ENCODE data around the gene MIR17HG.

Gene MIR17HG

DNA sequence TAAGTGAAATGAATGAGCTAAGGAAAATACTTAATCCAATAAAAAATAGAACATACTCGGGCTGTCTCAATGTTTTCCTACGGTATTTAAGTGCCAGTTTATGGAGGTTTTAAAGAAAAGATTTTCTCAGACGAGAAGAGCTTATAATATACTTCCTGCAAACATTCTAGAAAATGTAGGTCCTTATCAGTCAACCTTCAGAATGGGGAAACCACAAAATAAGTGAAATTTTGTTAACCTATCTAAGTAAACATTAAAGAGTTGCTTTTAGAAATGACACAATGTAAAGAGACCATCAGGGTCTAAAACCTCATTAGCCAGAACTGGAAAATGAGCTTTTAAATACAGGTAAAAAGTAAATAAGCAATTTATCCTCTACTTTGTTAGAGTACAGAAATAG lies 12.1 kb downstream of the MIR17HG start:
- in situ Hi-C loops (cut with MboI; ENCODE audit: low pct_unique_long_range_greater_than_20kb, low sequenced_read_pairs): no loop called here

DNA sequence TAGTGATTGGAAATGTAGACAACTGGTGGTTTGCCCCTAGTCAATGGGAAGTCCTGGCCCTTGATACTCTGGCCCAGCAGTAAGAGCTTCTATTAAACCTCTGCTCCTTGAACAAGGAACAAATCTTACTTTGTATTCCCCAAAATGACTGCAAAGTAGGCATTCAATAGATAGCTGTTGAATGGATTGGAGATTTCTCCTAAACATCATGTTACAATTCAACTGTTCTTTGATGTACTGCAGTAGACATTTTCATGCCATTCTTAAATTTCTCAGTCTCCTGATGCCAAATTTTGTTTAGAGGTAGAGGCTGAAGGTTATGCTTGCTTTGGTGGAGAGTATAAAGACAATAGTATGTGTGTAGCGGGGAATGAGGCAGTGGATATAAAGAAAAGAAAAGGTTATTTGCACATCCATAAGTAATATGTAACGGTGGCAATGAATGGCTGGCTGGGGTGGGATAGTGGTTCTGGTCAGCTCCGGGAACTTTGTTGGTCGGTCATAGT lies 12.8 kb downstream of the MIR17HG start:
- DNase-seq: no peak
- in situ Hi-C loops (cut with MboI; ENCODE audit: low pct_unique_long_range_greater_than_20kb, low sequenced_read_pairs): no loop called here

More for the DNA sequence above, 12.1 kb downstream of the MIR17HG start:
- no peak for DNase-seq

DNA sequence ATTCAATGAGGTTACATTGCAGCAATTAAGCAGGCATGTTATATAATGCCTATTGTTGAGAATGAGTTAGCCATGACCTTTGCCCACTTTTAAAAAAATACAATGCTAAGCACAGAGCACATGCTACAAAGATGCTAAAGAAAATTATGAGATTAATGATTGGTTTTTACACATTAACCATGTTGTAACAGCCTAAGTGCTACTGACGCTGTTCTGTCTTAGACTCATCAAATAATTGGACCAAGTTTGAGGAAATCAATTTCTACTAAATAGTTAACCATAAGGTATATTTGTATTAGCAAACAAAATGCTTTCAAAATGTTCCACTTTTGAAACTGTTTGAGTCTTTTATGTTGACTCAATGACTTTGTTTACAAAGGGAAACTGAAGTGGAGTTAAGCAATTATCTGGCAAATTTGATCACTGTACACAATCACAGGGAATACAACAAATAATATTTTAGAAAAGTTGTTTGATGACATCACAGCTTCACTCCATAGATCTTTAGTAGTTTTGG lies 14.3 kb downstream of the MIR17HG start:
- in situ Hi-C loops (cut with MboI; ENCODE audit: low pct_unique_long_range_greater_than_20kb, low sequenced_read_pairs): no loop called here
- no peak for DNase-seq

DNA sequence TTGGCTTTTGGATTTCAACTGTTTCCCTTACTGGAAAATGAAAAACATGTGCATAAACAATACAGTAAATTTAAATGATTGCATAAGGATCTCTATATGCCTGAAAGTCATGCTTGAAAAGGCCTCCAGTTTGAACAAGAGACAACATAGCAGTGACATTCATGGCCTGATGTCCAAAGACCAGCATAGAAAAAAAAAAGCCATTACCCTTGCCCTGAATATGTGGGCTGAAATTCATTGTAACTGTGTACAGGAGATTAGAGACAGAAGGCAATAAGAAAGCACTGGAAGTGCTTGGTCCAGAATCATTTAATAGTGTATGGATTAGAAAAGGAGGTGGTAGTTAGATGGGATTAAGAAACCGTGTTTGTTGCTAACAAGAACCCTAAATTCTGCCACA lies 15.4 kb downstream of the MIR17HG start:
- DNase-seq: no peak
- in situ Hi-C loops (cut with MboI; ENCODE audit: low pct_unique_long_range_greater_than_20kb, low sequenced_read_pairs): no loop called here

DNA sequence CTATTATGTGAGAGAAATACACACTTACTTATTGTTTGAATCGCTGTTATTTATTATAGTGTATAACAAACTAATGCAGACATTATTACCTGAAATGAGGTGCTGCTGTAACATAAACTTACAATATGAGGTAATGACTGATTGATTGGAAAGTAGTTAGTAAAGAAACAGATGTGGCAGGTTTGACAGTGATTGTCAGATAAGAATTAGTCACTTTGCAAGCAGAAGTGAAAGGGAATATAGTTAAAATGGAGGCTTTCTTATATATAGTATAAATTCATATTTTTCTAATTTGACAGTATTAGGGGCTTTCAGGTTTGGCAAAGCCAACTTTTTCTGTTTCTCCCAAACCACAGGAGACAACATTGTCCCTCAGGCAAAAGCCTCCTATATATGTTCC lies 20.6 kb downstream of the MIR17HG start:
- DNase-seq: no peak
- in situ Hi-C loops (cut with MboI; ENCODE audit: low pct_unique_long_range_greater_than_20kb, low sequenced_read_pairs): no loop called here

DNA sequence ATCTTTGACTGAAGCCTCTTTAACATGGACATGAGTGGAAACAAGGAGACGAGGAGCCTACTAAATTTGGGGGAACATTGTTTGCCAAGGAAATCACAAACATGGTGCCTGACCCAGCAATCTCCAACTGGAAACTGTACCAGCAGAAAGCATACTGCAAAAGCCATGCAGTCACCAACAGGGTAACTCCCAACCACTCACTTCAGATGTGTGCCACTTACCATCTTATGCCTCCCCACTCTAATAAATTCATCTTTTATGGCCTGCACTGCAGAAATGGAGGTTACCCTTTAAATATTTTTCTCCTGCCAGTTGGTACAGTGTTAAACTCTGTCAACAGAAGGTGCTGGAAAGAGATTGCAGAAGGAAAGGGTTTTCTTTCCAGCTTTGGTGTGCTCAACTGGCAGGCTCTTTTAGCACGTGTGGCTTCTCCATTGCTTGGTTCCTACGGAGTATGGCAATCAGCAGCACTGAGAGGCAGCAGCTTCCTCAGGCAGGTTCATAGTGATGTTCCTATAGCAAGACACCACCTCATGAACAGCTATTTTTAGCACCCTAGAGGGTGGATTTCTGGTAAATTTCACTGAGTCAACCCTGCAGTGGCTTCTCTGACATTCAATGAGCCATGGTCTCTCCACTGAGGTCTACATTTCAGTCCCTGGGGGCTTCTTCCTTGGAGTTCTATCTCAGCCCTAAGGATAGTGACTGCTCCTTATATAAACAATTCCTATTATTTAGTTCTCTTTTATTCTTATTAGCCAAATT lies 21.4 kb downstream of the MIR17HG start:
- DNase-seq: no peak
- in situ Hi-C loops (cut with MboI; ENCODE audit: low pct_unique_long_range_greater_than_20kb, low sequenced_read_pairs): no loop called here

DNA sequence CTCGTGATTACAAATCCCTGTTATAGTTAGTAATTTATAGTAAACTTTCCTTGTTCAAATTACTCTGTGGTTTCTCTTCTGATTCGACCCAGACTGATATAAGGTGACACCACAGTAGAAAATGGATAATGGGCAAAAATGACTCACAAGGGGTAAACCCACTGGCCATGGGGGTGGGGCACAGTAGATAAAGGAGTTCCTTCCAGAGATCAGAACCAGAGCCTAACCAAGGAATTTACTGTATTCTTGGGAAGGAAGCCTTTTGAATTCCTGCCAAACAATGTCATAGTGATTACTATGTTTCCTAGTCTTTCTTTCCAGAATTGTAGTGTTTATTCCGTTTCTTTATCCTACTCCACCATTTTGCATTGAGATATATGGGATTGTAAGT lies 21.9 kb downstream of the MIR17HG start:
- no peak for DNase-seq
- in situ Hi-C loops (cut with MboI; ENCODE audit: low pct_unique_long_range_greater_than_20kb, low sequenced_read_pairs): no loop called here

DNA sequence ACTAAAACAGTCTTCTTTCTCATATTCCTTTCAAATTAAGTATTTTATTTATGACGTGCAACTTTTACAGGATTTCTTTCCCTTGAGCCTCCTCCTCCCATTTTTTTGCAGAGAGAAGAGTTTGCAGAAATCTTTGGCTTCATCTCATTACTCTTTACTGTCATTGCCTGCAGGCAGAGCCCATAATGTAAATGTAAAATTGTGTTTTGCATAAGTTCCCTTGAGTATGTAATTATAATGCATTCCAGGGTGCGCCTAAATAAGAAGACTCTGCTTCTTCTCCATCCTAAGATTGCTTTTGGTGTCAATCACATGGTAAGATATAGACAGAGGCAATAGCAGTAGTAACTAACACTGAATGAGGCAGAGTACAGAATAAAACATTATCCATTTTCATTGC lies 23.0 kb downstream of the MIR17HG start:
- in situ Hi-C loops (cut with MboI; ENCODE audit: low pct_unique_long_range_greater_than_20kb, low sequenced_read_pairs): no loop called here
- no peak for DNase-seq

DNA sequence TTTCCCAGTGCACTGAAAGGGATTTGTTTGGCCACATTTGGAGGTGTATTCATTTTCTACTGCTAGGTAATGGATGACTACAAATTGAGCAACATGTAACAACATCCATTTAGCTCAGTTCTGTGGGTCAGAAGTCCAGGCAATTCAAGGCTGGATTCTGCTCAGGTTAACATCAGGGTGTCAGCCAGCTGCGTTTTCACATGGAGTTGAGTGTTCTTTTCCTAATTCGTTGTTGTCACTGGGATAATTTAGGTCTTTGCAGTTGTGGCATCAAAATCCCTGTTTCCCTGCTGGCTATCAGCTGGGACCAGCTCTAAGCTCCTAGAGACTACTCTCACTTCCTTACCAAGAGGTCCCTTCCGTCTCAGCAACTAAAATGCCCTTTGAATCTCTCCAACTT lies 25.4 kb downstream of the MIR17HG start:
- no peak for DNase-seq
- in situ Hi-C loops (cut with MboI; ENCODE audit: low pct_unique_long_range_greater_than_20kb, low sequenced_read_pairs): no loop called here

DNA sequence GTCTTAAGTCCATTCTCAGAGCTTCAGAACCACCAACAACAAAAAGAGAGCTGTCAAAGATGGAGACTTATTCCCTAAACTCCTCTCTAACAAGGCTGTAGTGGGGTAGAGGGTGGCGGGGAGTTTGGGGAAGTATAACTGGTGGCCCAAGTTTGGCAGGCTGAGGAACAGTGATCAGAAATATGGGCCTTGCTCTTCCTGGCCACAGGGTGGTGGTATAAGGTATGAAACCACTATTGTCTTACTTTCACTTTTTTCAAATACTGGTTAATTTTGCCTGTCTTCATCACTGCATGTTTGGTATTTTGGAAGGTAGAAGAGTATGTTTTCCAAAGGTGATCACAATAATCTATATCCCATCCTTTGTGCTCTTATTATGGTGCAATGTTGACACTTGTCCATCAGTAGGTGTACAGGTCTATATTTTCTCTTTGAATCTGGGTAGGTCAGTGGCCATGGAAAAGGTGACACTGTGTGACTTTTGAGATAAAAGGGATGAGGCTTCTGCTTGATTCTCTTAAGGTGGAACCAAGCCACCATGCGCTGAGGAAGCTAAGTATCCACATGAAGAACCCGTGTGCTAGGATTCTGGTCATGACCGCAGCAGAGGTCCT lies 27.7 kb downstream of the MIR17HG start:
- in situ Hi-C loops (cut with MboI; ENCODE audit: low pct_unique_long_range_greater_than_20kb, low sequenced_read_pairs): no loop called here
- peak; percentile 64 for DNase-seq

DNA sequence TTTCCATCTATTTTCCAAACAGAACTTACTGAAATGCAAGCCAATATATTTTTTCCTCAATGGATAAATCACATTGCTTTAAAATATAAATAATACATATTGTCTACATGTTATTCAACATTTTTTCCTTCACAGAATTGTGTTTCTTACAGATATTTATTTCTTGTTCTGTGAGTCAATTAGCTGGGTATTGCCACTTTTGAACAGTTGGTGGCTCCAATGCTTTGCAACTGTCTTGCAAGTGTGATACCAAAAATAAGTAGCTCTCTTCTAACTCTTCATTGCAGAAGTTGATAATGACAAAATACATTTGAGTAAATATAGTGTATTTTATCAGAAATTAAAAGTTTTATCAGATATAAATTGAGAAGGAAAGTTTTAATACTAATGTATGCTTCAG lies 33.9 kb downstream of the MIR17HG start:
- in situ Hi-C loops (cut with MboI; ENCODE audit: low pct_unique_long_range_greater_than_20kb, low sequenced_read_pairs): no loop called here
- peak; percentile 51 for DNase-seq

DNA sequence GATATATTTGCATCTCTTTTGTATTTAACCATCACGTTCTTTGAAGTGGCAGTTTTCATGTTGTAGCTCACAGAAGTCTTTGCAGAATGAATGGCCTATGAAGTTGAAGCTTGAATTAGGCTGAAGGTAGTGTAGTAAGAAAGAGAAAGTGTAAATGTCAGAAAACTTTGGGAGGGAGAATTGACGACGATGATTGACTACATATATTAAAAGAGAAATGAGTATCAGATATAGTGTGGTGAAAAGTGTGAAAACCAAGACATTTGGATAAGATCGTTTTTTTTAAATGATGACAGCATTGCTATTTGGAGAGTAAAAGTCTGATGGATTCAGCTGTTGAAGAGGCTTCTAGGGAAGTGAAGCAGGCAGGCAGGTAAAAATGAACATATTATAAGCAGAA lies 36.3 kb downstream of the MIR17HG start:
- in situ Hi-C loops (cut with MboI; ENCODE audit: low pct_unique_long_range_greater_than_20kb, low sequenced_read_pairs): no loop called here
- no peak for DNase-seq

DNA sequence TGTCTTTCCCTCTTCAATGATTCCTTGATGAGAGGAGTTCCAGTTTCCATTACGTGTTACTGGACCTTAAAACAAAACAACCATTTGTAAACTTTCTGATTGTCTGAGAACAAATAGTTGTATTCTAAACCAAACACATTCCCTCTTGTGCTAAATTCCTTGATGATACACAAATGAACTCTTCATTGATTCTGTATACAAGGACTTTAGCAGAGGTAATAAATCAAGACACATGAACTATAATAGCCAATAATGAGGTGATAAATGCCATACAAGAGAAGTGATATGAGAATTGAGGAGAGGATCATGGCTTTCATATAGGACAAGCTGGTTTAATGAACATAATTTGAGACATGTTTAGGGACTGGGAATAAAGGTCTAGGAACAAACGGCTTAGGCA lies 37.4 kb downstream of the MIR17HG start:
- in situ Hi-C loops (cut with MboI; ENCODE audit: low pct_unique_long_range_greater_than_20kb, low sequenced_read_pairs): no loop called here
- no peak for DNase-seq

DNA sequence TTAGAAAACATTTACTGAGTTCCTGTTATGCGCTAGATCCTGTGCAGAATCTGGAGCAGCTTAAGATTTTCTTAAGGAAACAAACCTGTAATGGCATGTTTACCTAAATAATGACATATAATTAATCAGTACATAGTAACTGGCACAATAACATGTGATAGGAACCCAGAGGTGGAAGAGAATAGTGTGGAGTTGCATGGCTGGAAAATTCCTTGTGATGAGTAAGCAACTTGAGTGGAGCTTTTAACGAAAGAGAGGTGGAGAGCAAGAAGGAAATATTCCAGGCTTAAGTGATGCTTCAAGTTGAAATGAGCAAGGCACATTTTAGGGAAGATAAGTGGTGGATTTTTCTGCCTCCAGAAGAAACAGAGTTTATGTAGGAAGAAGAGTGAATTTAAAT lies 41.7 kb downstream of the MIR17HG start:
- in situ Hi-C loops (cut with MboI; ENCODE audit: low pct_unique_long_range_greater_than_20kb, low sequenced_read_pairs): no loop called here

DNA sequence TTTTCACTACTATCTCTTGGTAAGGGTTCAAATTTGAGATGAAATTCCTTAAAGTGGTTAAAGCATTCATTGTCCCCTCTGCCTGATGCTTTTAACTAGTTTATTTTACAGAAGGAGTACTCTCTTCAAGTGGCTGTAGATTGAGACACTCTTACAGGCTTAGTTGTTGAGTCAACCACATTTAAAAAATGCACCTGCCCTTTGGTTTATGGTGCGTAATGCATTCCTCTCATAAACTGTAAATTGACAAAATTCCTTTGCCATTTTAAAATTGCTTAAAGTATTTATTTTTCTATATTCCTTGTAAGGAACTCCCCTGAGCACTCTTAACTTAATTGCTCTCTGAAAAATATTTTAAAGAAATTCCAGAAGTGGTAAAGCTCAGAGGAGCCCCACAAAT lies 50.1 kb downstream of the MIR17HG start:
- no peak for DNase-seq
- in situ Hi-C loops (cut with MboI; ENCODE audit: low pct_unique_long_range_greater_than_20kb, low sequenced_read_pairs): no loop called here

More for the DNA sequence above, 41.7 kb downstream of the MIR17HG start:
- DNase-seq: no peak

DNA sequence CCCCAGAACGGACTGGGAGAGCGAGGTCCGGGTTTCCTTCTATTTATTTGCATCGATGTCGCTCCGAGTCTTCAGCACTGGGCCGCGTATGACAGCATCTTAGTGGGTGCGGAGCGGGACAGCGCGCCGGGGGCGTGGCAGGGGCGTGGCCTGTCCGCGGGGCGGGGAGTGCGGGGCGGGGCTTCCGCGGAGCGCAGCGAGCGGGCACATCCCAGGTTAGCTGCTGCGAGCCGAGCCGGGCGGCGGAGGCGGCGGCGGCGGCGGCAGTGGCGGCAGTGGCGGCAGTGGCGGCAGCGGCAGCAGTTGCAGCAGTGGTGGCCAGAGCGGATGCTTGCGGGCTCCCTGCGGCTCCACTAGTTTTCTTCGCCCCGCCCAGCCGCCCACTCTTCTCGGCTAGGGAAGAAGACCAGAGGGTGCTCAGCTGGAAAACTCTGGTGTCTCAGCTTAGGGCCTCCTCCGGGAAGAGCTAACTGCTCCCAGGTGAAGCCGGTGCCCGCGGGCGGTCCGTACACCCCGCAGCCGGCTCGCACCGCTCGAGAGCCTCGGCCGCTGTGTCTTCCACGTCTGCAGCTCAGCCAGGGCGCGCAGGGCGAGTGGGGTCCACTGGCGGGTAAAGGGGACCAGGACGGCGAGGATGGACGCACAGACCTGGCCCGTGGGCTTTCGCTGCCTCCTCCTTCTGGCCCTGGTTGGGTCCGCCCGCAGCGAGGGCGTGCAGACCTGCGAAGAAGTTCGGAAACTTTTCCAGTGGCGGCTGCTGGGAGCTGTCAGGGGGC lies 51.1 kb downstream of the MIR17HG start, which contains the start of gene GPC5:
GPC5 (plus strand) TSS at position 209 of the 776 bp plus-strand sequence.
- in situ Hi-C loops (cut with MboI; ENCODE audit: low pct_unique_long_range_greater_than_20kb, low sequenced_read_pairs): no loop called here
- DNase-seq: peak; percentile 69

DNA sequence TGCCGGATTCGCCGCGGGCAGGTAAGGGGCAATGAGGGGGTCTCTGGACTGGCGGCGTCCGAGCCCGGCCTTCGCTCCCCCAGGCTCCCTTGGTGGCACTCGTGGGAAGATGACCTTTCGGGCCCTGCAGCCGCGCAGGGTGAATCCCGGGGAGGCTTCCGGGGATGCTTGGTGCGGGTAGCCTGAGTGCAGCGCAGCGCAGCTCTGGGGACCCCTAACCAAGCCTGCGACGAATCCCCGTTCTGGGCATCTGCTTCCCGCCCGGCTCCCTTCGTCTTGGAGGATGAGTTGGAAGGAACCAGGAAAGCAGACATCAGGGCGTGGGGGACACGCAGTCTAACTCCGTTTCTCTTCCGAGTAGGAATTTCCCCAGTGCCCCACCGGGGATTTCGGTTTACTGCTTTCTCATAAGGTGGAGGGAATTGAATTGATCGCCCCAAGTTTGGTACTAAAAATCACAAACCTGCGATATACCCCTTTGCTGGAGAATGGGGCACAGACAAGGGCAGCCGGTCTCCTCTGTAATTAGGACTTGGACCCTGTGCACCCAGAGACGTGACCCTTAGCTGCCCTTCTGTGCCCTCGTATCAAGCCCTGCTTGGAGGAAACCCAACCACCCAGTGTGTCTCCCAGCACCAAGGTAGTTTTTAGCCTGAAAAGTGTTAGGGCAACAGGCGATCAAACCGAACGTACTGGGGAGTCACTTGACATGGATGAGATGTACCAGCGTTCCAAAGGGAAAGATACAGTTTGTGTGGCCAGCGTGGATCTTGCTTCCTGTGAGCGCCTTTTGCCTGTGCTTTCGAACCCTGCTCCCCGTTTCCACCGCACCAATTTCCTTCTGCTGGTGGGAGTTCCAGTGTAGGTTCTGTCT lies 51.9 kb downstream of the MIR17HG start:
- DNase-seq: no peak
- in situ Hi-C loops (cut with MboI; ENCODE audit: low pct_unique_long_range_greater_than_20kb, low sequenced_read_pairs): no loop called here

DNA sequence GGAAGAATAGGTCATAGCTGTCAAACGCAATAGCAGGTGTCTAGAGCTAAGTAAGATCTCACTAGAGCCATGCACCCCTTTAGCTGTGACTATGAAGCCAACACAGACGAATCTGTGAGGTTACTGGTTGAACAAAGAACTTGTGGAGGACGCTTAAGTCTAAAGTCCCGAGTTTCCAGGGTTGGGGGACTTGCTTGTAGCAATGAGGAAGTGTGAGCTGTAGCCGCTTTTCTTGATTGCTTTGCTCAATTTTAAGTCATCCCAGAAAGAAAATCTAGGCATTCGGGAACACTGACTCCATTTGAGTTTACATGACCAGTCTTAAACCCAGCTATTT lies 52.5 kb downstream of the MIR17HG start:
- DNase-seq: peak; percentile 37
- in situ Hi-C loops (cut with MboI; ENCODE audit: low pct_unique_long_range_greater_than_20kb, low sequenced_read_pairs): no loop called here

DNA sequence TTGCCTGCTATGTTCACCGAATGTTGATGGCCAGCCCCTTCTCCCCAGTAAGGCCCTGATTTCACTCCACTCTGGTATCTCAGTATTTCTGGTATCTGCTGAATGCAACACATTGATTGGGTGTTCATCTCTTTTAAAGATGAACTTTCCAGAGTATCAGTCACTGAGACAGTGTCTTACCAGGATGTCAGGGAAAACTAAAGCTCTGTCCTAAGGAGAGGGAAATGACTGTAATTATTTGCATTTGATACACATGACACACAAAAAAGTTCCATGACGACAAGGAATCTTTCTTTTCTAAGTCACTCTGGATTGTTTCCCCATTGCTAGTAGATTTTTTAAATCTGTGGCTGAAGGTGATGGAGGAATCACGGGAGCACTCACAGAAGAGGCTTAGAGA lies 53.2 kb downstream of the MIR17HG start:
- in situ Hi-C loops (cut with MboI; ENCODE audit: low pct_unique_long_range_greater_than_20kb, low sequenced_read_pairs): no loop called here
- no peak for DNase-seq

All from KBM-7 (cell line).